ENCODE data around the gene COL8A1.

COL8A1 gene

DNA sequence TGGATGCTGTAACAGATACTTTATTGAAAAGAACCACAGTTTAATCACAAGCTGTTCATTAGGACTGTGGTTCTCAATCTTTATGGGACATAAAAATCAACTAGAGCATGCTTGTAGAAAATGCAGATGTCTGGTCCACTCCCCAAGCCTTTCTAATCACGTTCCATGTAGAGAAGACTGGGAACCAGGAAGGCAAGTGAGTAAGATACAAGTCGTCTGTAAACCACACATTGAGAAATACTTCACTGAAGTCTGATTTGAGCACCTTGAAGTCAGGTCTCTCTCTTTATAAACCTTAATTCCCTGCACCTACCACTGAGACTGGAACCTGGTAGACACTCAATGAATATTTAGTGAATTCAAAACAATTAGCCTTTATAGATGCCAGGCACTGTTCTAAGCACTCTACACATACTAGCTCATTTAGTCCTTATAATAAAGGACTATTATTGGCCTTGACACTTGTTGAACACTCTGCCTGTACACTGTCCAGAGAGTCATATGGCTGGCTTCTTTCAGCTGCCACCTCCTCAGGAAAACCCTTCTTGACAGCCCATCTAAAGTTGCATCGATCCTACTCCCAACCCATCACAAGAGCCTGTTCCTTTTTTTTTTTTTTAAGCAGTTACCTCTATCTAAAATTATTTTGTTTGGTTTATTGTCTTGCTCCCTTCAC lies 120.2 kb downstream of the COL8A1 start:
- ATAC-seq, result no peak
- TF ChIP-seq, protein P1, sequence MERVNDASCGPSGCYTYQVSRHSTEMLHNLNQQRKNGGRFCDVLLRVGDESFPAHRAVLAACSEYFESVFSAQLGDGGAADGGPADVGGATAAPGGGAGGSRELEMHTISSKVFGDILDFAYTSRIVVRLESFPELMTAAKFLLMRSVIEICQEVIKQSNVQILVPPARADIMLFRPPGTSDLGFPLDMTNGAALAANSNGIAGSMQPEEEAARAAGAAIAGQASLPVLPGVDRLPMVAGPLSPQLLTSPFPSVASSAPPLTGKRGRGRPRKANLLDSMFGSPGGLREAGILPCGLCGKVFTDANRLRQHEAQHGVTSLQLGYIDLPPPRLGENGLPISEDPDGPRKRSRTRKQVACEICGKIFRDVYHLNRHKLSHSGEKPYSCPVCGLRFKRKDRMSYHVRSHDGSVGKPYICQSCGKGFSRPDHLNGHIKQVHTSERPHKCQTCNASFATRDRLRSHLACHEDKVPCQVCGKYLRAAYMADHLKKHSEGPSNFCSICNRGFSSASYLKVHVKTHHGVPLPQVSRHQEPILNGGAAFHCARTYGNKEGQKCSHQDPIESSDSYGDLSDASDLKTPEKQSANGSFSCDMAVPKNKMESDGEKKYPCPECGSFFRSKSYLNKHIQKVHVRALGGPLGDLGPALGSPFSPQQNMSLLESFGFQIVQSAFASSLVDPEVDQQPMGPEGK (CRISPR knock-in tag; IDR thresholded peaks at IDR 0.05; ENCODE audit: borderline replicate concordance), result no peak
- TF ChIP-seq ISL1 (CRISPR knock-in tag; IDR thresholded peaks at IDR 0.05), result no peak
- no peak for TF ChIP-seq BACH2 (CRISPR knock-in tag; IDR thresholded peaks at IDR 0.05; ENCODE audit: borderline replicate concordance)
- TF ChIP-seq GLIS3 (CRISPR knock-in tag; IDR thresholded peaks at IDR 0.05), result no peak
- no peak for TF ChIP-seq SNAI2 (CRISPR knock-in tag; IDR thresholded peaks at IDR 0.05)
- TF ChIP-seq, protein P2, sequence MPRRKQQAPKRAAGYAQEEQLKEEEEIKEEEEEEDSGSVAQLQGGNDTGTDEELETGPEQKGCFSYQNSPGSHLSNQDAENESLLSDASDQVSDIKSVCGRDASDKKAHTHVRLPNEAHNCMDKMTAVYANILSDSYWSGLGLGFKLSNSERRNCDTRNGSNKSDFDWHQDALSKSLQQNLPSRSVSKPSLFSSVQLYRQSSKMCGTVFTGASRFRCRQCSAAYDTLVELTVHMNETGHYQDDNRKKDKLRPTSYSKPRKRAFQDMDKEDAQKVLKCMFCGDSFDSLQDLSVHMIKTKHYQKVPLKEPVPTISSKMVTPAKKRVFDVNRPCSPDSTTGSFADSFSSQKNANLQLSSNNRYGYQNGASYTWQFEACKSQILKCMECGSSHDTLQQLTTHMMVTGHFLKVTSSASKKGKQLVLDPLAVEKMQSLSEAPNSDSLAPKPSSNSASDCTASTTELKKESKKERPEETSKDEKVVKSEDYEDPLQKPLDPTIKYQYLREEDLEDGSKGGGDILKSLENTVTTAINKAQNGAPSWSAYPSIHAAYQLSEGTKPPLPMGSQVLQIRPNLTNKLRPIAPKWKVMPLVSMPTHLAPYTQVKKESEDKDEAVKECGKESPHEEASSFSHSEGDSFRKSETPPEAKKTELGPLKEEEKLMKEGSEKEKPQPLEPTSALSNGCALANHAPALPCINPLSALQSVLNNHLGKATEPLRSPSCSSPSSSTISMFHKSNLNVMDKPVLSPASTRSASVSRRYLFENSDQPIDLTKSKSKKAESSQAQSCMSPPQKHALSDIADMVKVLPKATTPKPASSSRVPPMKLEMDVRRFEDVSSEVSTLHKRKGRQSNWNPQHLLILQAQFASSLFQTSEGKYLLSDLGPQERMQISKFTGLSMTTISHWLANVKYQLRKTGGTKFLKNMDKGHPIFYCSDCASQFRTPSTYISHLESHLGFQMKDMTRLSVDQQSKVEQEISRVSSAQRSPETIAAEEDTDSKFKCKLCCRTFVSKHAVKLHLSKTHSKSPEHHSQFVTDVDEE (CRISPR knock-in tag; IDR thresholded peaks at IDR 0.05), result no peak
- TF ChIP-seq, protein P3, sequence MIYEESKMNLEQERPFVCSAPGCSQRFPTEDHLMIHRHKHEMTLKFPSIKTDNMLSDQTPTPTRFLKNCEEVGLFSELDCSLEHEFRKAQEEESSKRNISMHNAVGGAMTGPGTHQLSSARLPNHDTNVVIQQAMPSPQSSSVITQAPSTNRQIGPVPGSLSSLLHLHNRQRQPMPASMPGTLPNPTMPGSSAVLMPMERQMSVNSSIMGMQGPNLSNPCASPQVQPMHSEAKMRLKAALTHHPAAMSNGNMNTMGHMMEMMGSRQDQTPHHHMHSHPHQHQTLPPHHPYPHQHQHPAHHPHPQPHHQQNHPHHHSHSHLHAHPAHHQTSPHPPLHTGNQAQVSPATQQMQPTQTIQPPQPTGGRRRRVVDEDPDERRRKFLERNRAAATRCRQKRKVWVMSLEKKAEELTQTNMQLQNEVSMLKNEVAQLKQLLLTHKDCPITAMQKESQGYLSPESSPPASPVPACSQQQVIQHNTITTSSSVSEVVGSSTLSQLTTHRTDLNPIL (CRISPR knock-in tag; IDR thresholded peaks at IDR 0.05; ENCODE audit: low read depth), result no peak
- no peak for TF ChIP-seq CSDC2 (CRISPR knock-in tag; IDR thresholded peaks at IDR 0.05)
- TF ChIP-seq TCF4 (CRISPR knock-in tag; IDR thresholded peaks at IDR 0.05; ENCODE audit: borderline replicate concordance), result no peak
- no peak for TF ChIP-seq OSR1 (CRISPR knock-in tag; IDR thresholded peaks at IDR 0.05)
- TF ChIP-seq ZNF565 (CRISPR knock-in tag; conservative IDR thresholded peaks at IDR 0.05; ENCODE audit: low read depth), result no peak
- TF ChIP-seq ESRRG (CRISPR knock-in tag; IDR thresholded peaks at IDR 0.05), result no peak
- TF ChIP-seq, protein P4, sequence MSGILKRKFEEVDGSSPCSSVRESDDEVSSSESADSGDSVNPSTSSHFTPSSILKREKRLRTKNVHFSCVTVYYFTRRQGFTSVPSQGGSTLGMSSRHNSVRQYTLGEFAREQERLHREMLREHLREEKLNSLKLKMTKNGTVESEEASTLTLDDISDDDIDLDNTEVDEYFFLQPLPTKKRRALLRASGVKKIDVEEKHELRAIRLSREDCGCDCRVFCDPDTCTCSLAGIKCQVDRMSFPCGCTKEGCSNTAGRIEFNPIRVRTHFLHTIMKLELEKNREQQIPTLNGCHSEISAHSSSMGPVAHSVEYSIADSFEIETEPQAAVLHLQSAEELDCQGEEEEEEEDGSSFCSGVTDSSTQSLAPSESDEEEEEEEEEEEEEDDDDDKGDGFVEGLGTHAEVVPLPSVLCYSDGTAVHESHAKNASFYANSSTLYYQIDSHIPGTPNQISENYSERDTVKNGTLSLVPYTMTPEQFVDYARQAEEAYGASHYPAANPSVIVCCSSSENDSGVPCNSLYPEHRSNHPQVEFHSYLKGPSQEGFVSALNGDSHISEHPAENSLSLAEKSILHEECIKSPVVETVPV (CRISPR knock-in tag; IDR thresholded peaks at IDR 0.05), result no peak
- no peak for TF ChIP-seq ZNF70 (CRISPR knock-in tag; IDR thresholded peaks at IDR 0.05)
- TF ChIP-seq RARB (CRISPR knock-in tag; IDR thresholded peaks at IDR 0.05), result no peak
- no peak for TF ChIP-seq ZFP3 (CRISPR knock-in tag; IDR thresholded peaks at IDR 0.05)
- no peak for TF ChIP-seq PPARA (CRISPR knock-in tag; IDR thresholded peaks at IDR 0.05; ENCODE audit: borderline replicate concordance)
- TF ChIP-seq, protein P5, sequence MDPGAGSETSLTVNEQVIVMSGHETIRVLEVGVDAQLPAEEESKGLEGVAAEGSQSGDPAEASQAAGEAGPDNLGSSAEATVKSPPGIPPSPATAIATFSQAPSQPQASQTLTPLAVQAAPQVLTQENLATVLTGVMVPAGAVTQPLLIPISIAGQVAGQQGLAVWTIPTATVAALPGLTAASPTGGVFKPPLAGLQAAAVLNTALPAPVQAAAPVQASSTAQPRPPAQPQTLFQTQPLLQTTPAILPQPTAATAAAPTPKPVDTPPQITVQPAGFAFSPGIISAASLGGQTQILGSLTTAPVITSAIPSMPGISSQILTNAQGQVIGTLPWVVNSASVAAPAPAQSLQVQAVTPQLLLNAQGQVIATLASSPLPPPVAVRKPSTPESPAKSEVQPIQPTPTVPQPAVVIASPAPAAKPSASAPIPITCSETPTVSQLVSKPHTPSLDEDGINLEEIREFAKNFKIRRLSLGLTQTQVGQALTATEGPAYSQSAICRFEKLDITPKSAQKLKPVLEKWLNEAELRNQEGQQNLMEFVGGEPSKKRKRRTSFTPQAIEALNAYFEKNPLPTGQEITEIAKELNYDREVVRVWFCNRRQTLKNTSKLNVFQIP (CRISPR knock-in tag; IDR thresholded peaks at IDR 0.05; ENCODE audit: borderline replicate concordance, low read depth), result no peak
- no peak for TF ChIP-seq ZC3H10 (CRISPR knock-in tag; IDR thresholded peaks at IDR 0.05)

DNA sequence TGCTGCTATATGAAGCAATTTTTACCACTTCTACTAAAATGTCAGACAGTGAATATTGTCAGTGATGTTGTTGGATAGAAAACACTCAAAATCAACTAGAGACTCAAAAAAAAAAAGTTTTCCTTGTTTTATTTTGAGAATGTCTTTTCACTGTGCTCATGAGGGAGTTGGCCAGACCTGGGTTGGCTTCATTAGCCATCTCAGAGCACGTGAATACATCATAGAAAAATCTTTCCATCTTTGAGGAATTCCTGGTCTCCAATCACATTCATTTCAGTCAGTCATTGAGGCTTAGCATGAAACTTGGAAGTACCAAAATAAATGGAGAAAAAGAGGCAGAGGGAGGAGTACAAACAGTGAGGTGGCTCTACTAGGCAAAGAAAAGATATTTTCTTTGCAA lies 121.6 kb downstream of the COL8A1 start:
- ATAC-seq, result no peak
- TF ChIP-seq ZFP30 (CRISPR knock-in tag; IDR thresholded peaks at IDR 0.05), result no peak
- TF ChIP-seq, protein P4 (CRISPR knock-in tag; IDR thresholded peaks at IDR 0.05), result no peak

Measured in SK-N-SH treated with all-trans-retinoic acid at 6 μM for 48 hours (cell line).